HG02588 (cell line): Measurements from ENCODE around the gene NRP2.

Experiments used
- ATAC-seq: cut with Tn5 transposase; IDR thresholded peaks from one replicate; pipeline ENCODE4 v1.9.1; 2021; ENCODE audit warnings: mild to moderate bottlenecking, moderate library complexity; ENCODE audit not compliant: unreplicated experiment

NRP2 gene, protein sequence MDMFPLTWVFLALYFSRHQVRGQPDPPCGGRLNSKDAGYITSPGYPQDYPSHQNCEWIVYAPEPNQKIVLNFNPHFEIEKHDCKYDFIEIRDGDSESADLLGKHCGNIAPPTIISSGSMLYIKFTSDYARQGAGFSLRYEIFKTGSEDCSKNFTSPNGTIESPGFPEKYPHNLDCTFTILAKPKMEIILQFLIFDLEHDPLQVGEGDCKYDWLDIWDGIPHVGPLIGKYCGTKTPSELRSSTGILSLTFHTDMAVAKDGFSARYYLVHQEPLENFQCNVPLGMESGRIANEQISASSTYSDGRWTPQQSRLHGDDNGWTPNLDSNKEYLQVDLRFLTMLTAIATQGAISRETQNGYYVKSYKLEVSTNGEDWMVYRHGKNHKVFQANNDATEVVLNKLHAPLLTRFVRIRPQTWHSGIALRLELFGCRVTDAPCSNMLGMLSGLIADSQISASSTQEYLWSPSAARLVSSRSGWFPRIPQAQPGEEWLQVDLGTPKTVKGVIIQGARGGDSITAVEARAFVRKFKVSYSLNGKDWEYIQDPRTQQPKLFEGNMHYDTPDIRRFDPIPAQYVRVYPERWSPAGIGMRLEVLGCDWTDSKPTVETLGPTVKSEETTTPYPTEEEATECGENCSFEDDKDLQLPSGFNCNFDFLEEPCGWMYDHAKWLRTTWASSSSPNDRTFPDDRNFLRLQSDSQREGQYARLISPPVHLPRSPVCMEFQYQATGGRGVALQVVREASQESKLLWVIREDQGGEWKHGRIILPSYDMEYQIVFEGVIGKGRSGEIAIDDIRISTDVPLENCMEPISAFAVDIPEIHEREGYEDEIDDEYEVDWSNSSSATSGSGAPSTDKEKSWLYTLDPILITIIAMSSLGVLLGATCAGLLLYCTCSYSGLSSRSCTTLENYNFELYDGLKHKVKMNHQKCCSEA

DNA sequence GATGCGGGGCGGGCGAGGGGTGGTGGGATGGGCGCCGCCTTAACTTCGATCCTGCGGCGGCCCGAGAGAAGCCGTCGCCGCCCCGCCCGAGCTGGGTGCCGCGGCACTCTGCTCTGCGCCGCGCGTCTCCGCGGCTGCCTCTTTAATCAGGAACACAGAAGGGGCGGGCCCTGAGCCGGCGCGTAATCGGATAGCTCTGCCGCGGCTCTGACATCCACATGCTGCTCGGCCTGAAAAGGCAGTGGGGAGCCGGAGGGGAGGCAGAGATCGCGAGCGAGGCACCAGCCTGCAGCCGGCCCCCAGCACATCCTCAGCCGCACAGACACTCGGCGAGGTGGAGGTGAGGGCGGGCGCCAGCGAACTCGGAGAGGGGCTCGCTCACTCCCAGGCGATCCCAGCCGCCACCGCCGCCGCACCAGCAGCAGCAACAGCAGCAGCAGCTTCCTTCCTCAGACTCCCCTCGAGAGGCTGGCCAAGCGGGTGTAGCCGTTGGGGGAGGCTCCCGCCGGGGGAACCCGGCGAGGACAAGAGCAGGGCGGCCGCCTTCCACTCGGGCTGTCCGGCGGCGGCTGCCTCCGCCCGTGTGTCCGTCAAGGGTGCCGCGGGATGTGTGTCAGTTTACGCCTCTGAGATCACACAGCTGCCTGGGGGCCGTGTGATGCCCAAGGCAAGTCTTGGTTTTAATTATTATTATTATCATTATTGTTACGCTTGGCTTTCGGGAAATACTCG is at the start of gene NRP2:
NRP2 (plus strand) TSS at position 263 of the 732 bp plus-strand sequence. CDS start 790 bp downstream, outside the sequence.
- peak; percentile 56 for ATAC-seq

DNA sequence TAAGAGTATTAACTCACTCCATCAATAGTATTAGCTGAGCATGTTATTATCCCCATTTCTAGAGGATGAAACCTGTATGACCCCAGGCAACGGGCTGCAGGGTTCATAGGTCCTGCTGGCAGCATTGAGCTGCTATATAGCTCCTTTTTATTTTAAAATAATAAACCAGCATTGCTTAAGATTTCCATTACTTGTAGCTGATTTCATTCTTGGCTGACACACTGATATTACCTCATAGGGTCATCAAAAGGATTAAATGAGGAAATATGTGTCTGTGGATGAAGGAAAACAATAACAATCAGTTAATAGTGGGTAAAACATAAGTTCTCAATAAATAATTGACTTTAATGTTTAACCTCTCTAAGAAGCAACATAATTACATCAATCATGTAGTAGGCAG is 48.3 kb upstream of the NRP2 start:
- ATAC-seq, result no peak

DNA sequence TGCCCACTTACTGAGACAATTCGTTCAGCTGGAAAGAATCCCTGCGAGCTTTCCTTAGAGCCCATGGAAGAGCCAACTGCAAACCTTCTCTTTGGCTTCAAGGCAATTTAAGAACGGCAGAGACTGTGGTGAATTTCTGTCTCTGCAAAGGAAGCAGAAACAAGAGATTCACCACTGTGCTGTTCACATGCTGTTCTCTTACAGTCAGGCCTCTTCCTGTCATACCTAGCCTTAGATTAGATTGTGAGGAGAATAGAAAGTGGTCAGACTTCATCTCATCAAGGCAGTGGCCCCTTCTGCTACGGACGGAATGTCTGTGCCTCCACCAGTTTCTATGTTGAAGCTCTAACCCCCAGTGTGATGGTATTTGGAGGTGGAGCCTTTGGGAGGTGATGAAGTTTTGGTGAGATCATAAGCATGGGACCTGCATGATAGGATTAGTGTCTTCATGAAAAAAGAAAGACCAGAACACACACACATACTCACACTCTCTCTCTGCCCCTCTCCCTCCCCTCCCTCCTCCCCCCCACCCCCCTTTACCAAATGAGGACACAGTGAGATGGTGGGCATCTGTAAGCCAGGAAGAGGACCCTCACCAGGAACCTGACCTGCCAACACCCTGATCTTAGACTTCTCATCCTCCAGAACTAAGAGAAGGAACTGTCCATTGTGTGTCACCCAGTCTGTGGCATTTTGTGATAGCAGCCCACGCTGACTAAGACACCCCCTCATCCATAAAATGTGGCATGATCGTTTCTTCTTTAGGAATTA is 45.6 kb upstream of the NRP2 start:
- ATAC-seq, result no peak

DNA sequence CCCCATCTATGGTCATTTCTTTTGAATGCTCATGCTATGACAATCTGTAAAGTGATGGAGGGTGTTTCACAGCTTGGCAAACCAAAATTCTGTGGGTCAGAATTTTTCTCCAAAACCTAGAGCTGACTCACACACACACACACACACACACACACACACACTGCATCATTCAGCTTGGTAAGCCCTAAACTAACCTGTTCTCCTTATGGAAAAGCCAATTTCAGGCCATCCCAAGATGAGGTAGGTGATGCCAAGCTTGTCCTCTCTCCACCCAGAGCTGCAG is 45.0 kb upstream of the NRP2 start:
- no peak for ATAC-seq

DNA sequence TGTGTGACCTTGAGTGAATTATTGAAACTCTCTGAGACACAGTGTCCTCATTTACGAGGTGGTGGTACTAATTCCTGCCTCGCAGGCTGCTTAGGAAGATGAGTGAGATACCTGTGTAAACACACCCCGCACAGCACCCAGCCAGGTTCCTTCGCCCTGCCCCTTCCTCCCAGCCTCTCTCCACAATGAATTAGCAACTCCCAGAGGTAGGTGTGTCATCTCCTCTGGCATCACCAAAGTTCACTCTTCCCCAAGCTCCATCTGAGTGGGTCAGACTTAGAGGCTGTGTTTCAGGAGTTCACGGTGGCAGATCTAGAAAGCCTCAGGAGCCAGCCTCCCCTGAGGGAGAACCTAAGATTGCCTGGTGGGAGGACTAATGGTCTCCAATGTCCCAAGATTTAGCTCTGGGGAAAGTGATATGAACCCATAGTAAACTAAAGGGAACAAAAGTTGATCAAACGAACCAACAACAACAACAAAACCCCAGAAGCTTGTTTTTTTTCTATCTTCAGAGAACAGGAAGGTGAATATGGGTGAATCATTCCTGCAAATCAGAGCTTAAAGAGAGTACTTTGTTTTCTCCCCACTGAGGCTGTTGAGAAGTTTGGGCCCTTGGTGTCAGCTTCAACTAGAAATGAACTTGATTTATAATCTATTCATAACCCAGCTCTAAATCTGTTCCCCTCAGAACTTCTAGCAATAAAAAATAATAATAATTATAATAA is 44.4 kb upstream of the NRP2 start:
- ATAC-seq, result no peak

DNA sequence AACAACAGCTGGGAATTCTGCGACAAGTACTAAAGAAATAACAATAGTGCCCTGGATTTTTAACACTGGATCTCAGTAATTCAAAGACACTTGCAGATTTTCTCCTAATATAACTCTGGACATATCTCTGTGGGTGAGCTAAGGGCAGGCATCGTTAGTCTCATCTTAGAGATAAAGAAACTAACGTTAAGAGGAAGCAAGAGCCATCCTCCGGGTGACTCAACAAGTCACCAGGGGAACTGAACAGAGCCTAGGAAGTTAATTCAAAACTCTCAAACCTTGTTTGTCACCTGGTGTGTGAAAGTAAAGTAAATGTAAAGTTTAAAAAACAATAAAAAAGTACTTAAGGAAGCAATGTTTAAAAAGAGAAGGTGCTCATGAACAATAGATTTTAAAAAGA is 41.6 kb upstream of the NRP2 start:
- no peak for ATAC-seq

DNA sequence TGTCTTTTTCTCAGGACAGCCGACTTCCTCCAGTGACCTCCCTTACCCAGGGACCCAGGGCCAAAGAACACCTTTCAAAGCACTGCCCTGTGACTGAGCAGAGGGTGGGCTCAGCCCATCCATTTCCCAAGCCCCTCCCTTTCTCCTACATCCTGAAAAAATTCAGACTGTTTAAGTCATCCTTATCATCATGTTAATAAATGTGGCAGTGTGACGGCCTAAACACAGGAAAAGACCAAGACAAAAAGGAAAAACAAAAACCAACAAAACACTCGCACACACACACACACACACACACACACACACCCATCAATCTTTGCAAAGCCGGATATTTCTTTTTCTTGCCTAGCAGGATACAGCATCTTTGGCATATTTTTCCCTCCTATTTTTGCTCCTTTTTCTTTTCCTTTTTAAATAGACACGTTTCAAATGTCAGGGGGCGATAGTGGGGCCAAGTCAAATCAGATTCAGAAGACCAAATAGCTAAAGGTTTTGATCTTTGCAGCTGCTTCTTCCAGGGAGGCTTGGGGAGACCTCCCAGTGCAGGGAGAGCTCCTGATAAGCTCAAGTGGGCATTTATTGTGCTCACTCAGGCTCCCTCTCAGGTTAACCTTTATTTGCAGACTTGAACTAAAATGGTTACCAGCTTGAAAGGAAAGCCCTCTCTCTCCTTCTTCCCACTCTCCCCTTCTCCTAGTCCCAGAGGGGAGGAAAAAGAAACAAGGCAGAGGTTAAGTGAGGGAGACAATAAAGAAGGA is 39.5 kb upstream of the NRP2 start:
- ATAC-seq, result no peak

DNA sequence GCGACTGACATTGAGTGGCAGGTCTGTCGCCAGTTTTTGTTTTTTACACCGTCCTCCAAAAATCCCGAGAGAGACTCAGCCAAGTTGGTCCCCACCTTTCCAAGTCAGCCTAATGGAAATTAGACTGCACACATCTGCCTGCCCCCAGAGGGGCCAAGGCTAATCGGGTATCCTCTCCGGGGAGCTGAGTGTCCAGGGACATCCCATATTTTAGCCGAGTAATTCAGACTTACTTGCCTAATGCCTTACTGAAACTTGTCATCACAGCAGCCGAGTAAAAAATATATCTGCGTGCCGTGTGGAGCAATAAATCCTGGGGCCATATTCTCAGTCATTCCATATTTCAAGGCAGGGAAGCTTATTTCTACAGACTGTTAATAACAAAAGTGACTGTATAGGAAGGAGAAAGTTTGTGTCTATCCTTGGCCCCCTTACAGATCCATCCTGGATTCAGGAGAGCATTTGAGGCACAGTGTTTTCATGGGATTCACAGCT is 38.9 kb upstream of the NRP2 start:
- no peak for ATAC-seq

DNA sequence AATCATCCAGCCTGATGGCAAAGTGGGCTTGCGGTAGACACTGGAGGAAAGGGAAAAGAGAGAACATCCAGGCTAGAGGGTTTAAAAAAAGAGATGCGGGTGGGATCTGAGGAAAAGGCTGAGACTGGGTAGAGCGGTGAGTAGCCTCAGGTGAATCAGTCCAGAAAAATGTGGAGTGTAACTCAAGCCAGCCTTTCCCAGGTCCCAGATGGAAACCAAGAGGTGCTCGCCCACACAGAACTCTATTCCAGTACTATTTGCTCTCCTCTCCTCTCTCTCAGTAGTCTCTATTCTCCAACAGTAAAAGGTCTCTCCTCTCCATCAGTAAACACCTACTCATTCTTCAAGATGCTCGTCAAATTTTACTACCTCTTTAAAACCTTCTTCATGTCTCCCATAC is 38.3 kb upstream of the NRP2 start:
- ATAC-seq, result no peak

DNA sequence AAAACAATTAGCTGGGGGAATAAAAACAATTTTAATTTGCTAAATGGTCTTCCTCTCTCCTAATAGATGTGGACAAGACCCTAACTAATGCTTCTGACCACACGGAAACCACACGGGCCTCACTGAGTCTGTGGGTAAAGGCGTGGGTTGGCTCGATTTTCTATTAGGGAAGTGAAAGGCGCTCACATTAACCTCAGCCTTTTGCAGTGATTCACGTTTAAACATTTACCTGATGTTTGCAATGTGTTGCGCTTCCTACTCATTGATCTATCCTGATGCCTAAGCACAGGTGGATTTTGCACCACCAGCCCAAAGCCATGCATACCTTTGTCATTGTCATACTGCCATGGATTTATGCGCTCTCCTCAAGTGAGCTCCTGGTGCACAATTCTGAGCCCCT is 35.6 kb upstream of the NRP2 start:
- peak; percentile 99 for ATAC-seq

DNA sequence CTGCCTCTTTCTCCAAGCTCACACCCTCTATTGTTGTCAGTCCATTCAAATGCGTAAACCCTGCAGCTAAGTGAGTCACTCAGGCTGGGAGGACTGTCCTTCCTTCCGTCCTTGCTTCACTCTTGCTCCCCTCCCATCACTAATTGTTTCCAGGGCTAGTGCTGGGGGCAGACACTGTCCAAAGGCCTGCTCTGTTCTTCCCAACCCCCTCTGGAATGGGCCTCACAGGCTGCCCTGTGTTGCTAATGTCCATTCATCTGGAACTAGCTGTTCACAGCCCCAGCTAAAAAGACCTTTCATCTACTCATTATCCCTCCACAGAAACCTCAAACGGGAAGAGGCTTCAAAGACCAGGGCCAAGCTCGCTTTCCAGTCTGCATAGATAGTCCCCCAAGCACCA is 31.9 kb upstream of the NRP2 start:
- ATAC-seq, result no peak

DNA sequence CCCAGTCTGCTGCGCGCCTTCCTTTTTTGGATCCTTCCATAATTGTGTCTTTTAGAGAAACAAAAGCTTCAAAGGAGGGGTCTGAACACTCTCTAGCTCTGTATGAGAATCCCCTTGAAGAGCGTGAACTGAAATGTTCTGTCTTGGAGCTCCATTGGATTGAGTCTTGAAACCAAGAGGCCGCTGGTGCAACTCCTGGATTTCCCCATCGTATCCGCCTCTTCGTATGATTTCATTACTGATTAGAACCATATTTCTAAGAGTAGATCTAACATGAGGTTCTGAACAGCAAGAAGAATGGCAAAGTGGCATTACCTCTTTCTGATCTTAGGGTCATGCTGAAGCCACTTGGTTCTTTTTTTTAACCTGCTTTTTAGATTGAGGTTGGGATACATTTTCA is 31.4 kb upstream of the NRP2 start:
- ATAC-seq, result no peak

DNA sequence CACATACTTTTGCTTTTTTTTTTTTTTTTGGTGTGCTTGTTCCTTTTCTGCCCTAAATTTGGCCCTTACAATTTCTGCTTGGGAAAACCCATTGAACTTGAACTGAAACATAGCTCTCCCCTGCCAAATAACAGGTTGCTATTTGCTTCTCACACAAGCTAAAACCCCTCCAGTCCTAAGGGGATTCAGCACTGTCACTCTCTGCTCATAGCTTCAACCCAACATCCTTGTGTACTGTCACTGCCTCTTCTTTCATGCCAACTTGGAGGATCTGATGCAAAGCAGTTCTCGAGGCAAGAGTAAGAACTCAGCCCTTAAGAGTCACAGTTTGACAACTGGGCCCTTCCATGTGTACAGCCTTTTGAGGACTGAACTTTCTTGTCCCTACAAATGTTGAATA is 30.6 kb upstream of the NRP2 start:
- ATAC-seq, result no peak

DNA sequence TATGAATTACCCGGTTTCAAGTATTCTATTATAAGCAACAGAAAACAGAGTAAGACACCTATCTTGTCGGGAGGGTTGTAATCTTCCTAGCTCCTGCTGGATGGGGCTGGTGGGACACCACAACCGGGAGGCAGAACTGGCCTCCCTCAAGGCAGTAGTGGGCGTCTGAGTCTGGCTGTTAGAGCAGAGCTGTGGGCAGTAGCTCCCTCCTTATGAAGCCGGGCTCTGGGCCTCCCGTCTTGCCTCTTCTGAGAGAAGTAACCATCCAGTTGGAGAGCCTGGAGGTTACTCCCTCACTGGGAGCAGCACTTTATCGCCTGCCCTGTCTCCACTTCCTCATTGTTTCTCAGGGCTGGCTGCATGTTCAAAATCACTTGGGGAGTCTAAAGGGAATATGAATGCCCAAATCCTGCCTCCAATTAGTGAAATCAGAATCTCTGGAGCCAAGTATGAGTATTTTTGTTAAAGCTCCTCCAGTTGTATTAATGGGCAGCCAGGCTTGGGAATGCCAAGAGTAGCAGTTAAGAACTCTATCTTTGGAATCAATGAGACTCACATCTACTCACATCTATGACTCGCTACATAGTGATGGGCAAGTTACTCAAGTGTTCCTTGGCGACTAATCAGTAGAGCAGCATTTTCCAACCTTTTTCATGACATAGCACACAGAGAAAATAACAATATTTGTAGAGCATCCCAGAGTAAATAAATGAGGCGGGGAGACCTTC is 27.3 kb upstream of the NRP2 start:
- ATAC-seq, result no peak

DNA sequence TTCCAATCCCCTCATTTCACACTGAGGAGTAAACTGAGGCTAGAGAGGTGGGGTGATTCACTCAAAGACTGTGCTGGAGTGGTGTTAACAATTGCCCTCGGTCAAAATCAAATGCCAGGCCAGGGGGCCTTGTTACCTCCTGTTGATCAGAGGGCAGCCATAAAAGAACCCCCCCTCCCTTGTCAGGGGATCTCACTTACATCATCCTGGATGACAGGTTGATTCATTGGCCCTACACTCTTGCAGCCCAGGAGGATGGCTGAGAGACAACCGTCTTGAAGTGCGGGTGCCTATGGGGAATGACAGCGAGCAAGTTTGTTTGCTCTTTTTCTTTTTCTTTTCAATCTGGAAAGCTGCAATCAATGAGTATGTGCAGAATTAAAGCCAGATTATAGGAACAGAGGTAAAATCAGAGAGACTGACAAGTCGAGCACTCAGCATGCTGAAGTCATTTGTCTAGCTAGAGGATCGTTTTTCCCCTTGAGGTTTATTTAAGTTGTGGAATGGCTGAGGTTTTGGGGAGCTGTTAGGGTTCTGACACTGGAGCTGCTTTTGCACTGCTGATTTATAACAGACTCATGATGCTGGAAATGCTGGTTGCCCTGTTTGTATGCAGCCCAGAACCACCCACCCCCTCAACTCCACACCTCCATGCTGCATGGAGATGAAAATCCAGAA is 26.4 kb upstream of the NRP2 start:
- ATAC-seq, result no peak

DNA sequence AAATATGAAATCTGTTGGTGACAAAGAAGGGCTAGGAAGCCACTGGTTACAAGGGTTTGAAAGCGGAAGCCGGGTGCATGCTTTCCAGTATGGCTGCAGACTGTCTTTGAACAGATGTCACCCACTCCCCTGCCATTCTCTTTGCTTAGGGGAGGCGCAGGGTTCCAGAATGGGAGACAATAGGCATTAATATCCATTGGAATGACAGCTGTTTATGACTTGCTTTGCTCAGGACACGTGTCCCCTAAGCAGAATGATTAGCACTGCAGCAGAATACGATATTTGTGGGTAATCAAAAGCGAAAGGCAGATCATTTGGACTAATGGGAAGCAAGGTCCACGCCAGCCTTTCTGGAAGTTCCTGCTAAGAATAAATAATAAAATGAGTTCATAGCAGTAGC is 25.8 kb upstream of the NRP2 start:
- no peak for ATAC-seq

DNA sequence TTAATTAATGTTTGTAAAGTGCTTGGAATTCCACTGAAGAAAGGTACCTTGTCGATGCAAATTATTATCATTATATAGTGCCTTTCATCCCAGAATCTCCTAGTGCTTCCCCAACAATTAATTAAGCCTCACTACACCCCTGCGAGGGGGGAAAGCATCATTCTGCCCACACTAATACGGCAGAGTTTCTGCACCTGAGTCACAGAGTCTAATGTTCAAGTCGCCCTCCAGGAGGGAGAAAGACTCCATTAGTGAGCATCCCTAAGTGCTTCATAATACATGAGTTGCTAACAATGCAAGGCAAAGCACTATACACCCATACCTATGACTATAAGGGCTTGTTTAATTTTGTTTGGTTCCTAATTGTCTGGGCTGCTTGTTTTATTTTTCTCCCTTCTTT is 25.4 kb upstream of the NRP2 start:
- ATAC-seq, result no peak

DNA sequence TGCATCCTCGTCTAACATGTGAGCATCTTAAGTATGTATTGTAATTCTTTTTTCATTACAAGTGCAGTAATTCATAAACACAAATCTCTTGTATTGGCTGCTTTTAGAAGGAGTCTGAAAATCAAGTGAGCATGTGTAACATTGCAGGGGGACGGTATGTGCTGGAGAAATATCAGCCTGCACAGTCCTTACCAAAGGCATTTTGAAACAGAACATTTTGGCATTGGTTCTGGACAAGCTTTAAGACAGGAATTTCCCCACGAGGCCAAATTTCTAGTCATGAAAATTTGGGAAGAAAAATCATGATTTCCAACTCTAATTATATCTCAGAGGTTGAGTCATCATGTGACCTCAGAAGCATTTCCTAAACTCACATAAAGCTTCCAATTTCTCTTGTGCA is 24.7 kb upstream of the NRP2 start:
- no peak for ATAC-seq
